ENCODE results near the gene HRC. TPM values are rescaled to one million over a fixed set of nuclear protein-coding genes. Genes with fewer than 3 reads are reported as not detected.

The HRC gene
- total and polyA plus RNA-seq, 2 of the 8 experiments (the other 6 are each of a cell fraction or from before 2014, with no cell fraction given): 2.3 to 2.6 TPM

DNA sequence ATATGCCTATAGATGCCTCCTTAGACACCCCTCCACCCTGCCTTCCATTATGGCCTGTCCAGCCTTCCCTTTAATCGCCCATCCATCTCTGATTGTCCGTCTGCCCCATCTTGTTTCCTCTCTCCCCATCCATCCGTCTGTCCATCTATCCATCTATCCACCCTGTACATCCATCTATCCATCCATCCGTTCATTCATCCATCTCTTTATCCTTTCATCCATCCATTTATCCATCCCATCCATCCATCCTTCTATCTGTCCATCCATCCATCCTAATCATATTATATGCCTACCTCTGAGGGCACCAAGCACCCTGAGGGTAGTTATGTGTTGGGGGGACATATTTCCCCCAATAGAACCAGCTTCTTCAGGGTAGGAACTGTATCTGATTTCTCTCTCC lies 25.5 kb upstream of the HRC start (continued):
- TF ChIP-seq POU5F1 (IDR thresholded peaks at IDR 0.05; ENCODE audit: low read depth, low read length): no peak

Data from H1 (cell line).